Endothelial cell of umbilical vein (primary cell): ENCODE data around the gene ABCB6. TPM values are rescaled to one million over a fixed set of nuclear protein-coding genes. Genes with fewer than 3 reads are reported as not detected.

Source experiments
- BruUV-seq: library from RNA; stranded (reverse); fragments of 400-500 nt; replicated peaks from 2 replicates; lab custom pipeline; 2021; lab: Mats Ljungman, UMichigan
- CTCF ChIA-PET: fragments of 300-600, 350-600 bp; sonication (Branson Sonifier 250); formaldehyde crosslinking; loops from one replicate; lab custom pipeline; 2021; ENCODE audit warnings: antibody characterized with exemption, inconsistent platforms; lab: Charles Lee
- POLR2A ChIA-PET: fragments of 300-600, 350-600 bp; sonication (Branson Sonifier 250); formaldehyde crosslinking; loops from one replicate; lab custom pipeline; 2021; ENCODE audit warnings: antibody characterized with exemption, inconsistent platforms; lab: Charles Lee
- DNase-seq: peaks from one replicate; pipeline ENCODE4 v3.0.0-alpha.2; 2011; ENCODE audit warnings: low read depth, low spot score
- FAIRE-seq: peaks from 2 replicates; lab custom pipeline; 2011; peaks lifted over from hg19 to GRCh38; lab: Jason Lieb, UNC
- H2AFZ ChIP-seq: 2 replicates; pipeline ENCODE4 v1.6.0; 2012; ENCODE audit warnings: low read depth, low read length, control low read depth, inconsistent platforms
- H3K27ac ChIP-seq: 2 replicates; pipeline ENCODE4 v1.5.1; 2011; ENCODE audit warnings: low read depth, mild to moderate bottlenecking, control low read depth, low read length, moderate library complexity; ENCODE audit not compliant: insufficient read depth
- H3K27me3 ChIP-seq, 2 experiments: 2 replicates each; pipeline versions ENCODE4 v1.6.0 to v1.6.1; 2011; ENCODE audit warnings: low read length in 2 of 2, mixed read lengths in 1 of 2; ENCODE audit not compliant: control insufficient read depth in 2 of 2, insufficient read depth in 2 of 2
- H3K36me3 ChIP-seq, 2 experiments: 2 replicates in 1 of 2; 3 replicates in 1 of 2; pipeline ENCODE4 v1.5.1; 2011; ENCODE audit warnings: low read length in 2 of 2, mild to moderate bottlenecking in 1 of 2, moderate library complexity in 1 of 2; ENCODE audit not compliant: control insufficient read depth in 2 of 2, insufficient read depth in 2 of 2; ENCODE audit errors: extremely low read depth in 1 of 2
- H3K4me1 ChIP-seq: 3 replicates; pipeline ENCODE4 v1.5.1; 2011; ENCODE audit warnings: mild to moderate bottlenecking, low read length; ENCODE audit not compliant: control insufficient read depth, insufficient read depth; ENCODE audit errors: extremely low read depth
- H3K4me2 ChIP-seq: 2 replicates; pipeline ENCODE4 v1.6.1; 2011; ENCODE audit warnings: low read length, control low read depth, mixed read lengths; ENCODE audit not compliant: insufficient read depth
- H3K4me3 ChIP-seq, 3 experiments: fragments of 200-600 bp in 1 of 3; sonication (generic), shearing (Covaris generic) in 1 of 3; replicated peaks in 1 of 3; 2 replicates each; pipeline ENCODE4 v1.5.1; 2011 to 2016; ENCODE audit warnings: control low read depth in 3 of 3, low read length in 3 of 3, mild to moderate bottlenecking in 2 of 3, inconsistent platforms in 1 of 3, low read depth in 1 of 3, moderate library complexity in 1 of 3; ENCODE audit not compliant: insufficient read depth in 1 of 3
- H3K79me2 ChIP-seq: 2 replicates; pipeline ENCODE4 v1.6.0; 2012; ENCODE audit warnings: low read length, inconsistent platforms; ENCODE audit not compliant: control insufficient read depth, insufficient read depth
- H3K9ac ChIP-seq: replicated peaks from 2 replicates; pipeline ENCODE3; 2011; ENCODE audit warnings: low read length, control low read depth; ENCODE audit not compliant: insufficient read depth; ENCODE audit errors: extremely low read depth
- H3K9me1 ChIP-seq: replicated peaks from 3 replicates; pipeline ENCODE4 v1.6.0; 2011; ENCODE audit warnings: mild to moderate bottlenecking, low read length; ENCODE audit not compliant: control insufficient read depth, insufficient read depth; ENCODE audit errors: extremely low read depth
- H3K9me3 ChIP-seq: replicated peaks from 2 replicates; pipeline ENCODE4 v1.5.1; 2012; ENCODE audit warnings: low read length, inconsistent platforms; ENCODE audit not compliant: control insufficient read depth, insufficient read depth
- H4K20me1 ChIP-seq: replicated peaks from 2 replicates; pipeline ENCODE3; 2011; ENCODE audit warnings: mild to moderate bottlenecking, low read length; ENCODE audit not compliant: control insufficient read depth, insufficient read depth; ENCODE audit errors: extremely low read depth
- CTCF ChIP-seq, 2 donors: IDR thresholded peaks; 1 replicate in 1 of 2; 2 replicates in 1 of 2; pipeline ENCODE4 v1.5.1; 2011; ENCODE audit warnings: low read length in 2 of 2, mild to moderate bottlenecking in 2 of 2, moderate library complexity in 2 of 2, control low read depth in 1 of 2, inconsistent platforms in 1 of 2, low read depth in 1 of 2; ENCODE audit not compliant: insufficient read depth in 1 of 2; ENCODE audit errors: extremely low read depth in 1 of 2
- EZH2 ChIP-seq: IDR thresholded peaks from 2 replicates; pipeline ENCODE4 v1.6.1; 2012; ENCODE audit warnings: borderline replicate concordance, low read depth, mild to moderate bottlenecking, moderate library complexity, low read length, inconsistent platforms; ENCODE audit not compliant: severe bottlenecking
- FOS ChIP-seq: IDR thresholded peaks from 2 replicates; pipeline ENCODE4 v1.6.1; 2011; ENCODE audit warnings: mild to moderate bottlenecking, low read length, moderate library complexity, borderline replicate concordance; ENCODE audit not compliant: insufficient read depth
- GATA2 ChIP-seq: IDR thresholded peaks from 2 replicates; pipeline ENCODE4 v1.7.0; 2011; ENCODE audit warnings: low read depth, mild to moderate bottlenecking, moderate library complexity, mixed read lengths, low read length; ENCODE audit not compliant: insufficient read length, insufficient read depth
- JUN ChIP-seq: IDR thresholded peaks from 2 replicates; pipeline ENCODE4 v1.6.1; 2011; ENCODE audit warnings: borderline replicate concordance, low read depth; ENCODE audit not compliant: insufficient read length, insufficient read depth
- MAX ChIP-seq: IDR thresholded peaks from 2 replicates; pipeline ENCODE4 v1.6.1; 2011; ENCODE audit not compliant: insufficient read depth, insufficient read length
- MYC ChIP-seq: IDR thresholded peaks from one replicate; pipeline ENCODE4 v1.6.1; 2011; ENCODE audit warnings: mild to moderate bottlenecking, low read depth, low read length
- POLR2A ChIP-seq: IDR thresholded peaks from 2 replicates; pipeline ENCODE4 v1.6.1; 2012; ENCODE audit warnings: low read depth, mild to moderate bottlenecking, control low read depth, low read length
- POLR2AphosphoS5 ChIP-seq: IDR thresholded peaks from 2 replicates; pipeline ENCODE4 v1.6.1; 2012; ENCODE audit warnings: low read depth, mild to moderate bottlenecking, control low read depth, low read length, moderate library complexity; ENCODE audit not compliant: insufficient read depth
- dilution Hi-C: fragments of 300-500 bp; cut with MboI; formaldehyde crosslinking; loops from one replicate; pipeline ENCODE4 v1.15.0; 2019; ENCODE audit warnings: low sequenced_read_pairs; ENCODE audit not compliant: extremely low pct_ligation_motif_present
- intact Hi-C: fragments of 100-400 bp; cut with micrococcal nuclease; formaldehyde crosslinking; loops from one replicate; pipeline ENCODE4 v1.10.0; 2022
- polyA plus RNA-seq, 4 experiments: library from polyadenylated mRNA; depleted of rRNA in 3 of 4; stranded (reverse) in 3 of 4; unstranded in 1 of 4; fragments of >200 nt; gene quantifications; 2 replicates each; pipeline versions ENCODE4 v1.2.1 to v1.2.3, GENCODE V29; 2011 to 2012; ENCODE audit warnings: missing spikeins in 1 of 4
- total RNA-seq: library from RNA; stranded (reverse); gene quantifications from 2 replicates; pipeline ENCODE4 v1.2.3, GENCODE V29; 2021

Gene ABCB6
- total and polyA plus RNA-seq, 2 donors (not counting 3 experiments of a cell fraction or from before 2014, with no cell fraction given): 25.7 to 32.5 TPM

- Histone ChIP-seq H3K9ac (no peak overlapping the region), H3K79me2 (no peaks in the 10 kb centered on the region), H3K9me3 (no peaks in the 10 kb centered on the region), H2AFZ (no peak overlapping the region), H3K4me1 (peaks cover 14% of the 10 kb centered on the region), H3K27me3 (no peaks in the 10 kb centered on the region), H3K9me1 (no peaks in the 10 kb centered on the region), H3K4me3 (no peak overlapping the region), H3K27ac (no peak overlapping the region), H4K20me1 (no peaks in the 10 kb centered on the region), H3K36me3 (peaks cover 3 to 8% of the 10 kb centered on the region in 2 experiments), H3K4me2 (no peak overlapping the region)
- no peak for FAIRE-seq
- dilution Hi-C loops (no loop called here), intact Hi-C loops (loop anchor here (5.0 kb wide), 1 partner anchor 157 kb away; no protein-coding TSS in a partner anchor)
- TF ChIP-seq CTCF (IDR thresholded peaks at IDR 0.05; ENCODE audit: extremely low read depth in 1 of 2, insufficient read depth in 1 of 2, low read depth in 1 of 2, low read length in 2 of 2) (no peak), POLR2AphosphoS5 (no peak), JUN (no peak), POLR2A (no peak), MYC (no peak), EZH2 (no peak), GATA2 (no peak), MAX (no peak), FOS (no peak)
- ChIA-PET CTCF (no interaction called here), POLR2A (no interaction called here)
- BruUV-seq: no TSS peak
- DNase-seq: no peak
These were observed 4.0 kb downstream of the ABCB6 start for GRCh38 chr2:219214786-219215185.
